Ovary (tissue), 3 donors: ENCODE results near the gene HORMAD2.

Experiments
- EP300 ChIP-seq: sonication (generic); formaldehyde crosslinking; IDR thresholded peaks from one replicate; pipeline ENCODE4 v1.6.1; 2017; ENCODE audit warnings: antibody characterized with exemption
- POLR2A ChIP-seq: fragments of 450-650 bp; IDR thresholded peaks from one replicate; pipeline ENCODE4 v1.6.1; 2017; ENCODE audit warnings: antibody characterized with exemption, mild to moderate bottlenecking, moderate library complexity
- TF ChIP-seq, protein P1 (sequence below), 3 donors: fragments of 450-650 bp in 2 of 3; fragments of 200-600 bp in 1 of 3; IDR thresholded peaks; one replicate each; pipeline versions ENCODE4 v1.5.1 to v1.8.0; 2016 to 2022; ENCODE audit warnings: antibody characterized with exemption in 3 of 3, mild to moderate bottlenecking in 1 of 3
- donor health status: DM: no; HTN: no; CAD: no.

DNA sequence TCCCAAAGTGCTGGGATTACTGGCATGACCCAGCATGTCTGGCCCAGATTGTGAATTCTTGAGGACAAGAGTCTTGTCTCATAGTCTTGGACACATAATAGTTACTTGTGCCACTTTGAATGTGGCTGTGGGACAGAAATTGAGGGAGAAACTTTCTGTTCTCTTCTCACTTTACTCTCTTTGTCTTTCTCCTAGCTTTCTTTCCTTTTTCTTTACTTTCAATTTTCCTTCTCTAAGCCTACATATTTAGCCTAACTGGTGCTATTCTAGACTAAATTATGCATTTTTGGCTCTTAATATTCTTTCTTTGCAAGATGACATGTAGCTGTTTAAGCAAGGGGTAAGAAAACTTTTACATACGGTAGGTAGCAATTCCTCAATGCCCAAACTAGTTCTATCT lies 33.2 kb downstream of the HORMAD2 start:
- TF ChIP-seq, protein P1, sequence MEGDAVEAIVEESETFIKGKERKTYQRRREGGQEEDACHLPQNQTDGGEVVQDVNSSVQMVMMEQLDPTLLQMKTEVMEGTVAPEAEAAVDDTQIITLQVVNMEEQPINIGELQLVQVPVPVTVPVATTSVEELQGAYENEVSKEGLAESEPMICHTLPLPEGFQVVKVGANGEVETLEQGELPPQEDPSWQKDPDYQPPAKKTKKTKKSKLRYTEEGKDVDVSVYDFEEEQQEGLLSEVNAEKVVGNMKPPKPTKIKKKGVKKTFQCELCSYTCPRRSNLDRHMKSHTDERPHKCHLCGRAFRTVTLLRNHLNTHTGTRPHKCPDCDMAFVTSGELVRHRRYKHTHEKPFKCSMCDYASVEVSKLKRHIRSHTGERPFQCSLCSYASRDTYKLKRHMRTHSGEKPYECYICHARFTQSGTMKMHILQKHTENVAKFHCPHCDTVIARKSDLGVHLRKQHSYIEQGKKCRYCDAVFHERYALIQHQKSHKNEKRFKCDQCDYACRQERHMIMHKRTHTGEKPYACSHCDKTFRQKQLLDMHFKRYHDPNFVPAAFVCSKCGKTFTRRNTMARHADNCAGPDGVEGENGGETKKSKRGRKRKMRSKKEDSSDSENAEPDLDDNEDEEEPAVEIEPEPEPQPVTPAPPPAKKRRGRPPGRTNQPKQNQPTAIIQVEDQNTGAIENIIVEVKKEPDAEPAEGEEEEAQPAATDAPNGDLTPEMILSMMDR (IDR thresholded peaks at IDR 0.05): no peak
- TF ChIP-seq POLR2A (no peak), EP300 (no peak)
